ENCODE data around the gene RPTOR.

Gene RPTOR

GRCh38 chr17:80855196-80855947 is 310.7 kb downstream of the RPTOR start:
- no peak for DNase-seq

- DNase-seq: peak; percentile 82
Measured at GRCh38 chr17:80855948-80856862, 311.6 kb downstream of the RPTOR start.

- no peak for DNase-seq
Measured at GRCh38 chr17:80856863-80857755, 312.5 kb downstream of the RPTOR start.

- no peak for DNase-seq
Measured at GRCh38 chr17:80857756-80858171, 313.1 kb downstream of the RPTOR start.

- DNase-seq: no peak
Measured at GRCh38 chr17:80858301-80859001, 313.8 kb downstream of the RPTOR start.

DNA sequence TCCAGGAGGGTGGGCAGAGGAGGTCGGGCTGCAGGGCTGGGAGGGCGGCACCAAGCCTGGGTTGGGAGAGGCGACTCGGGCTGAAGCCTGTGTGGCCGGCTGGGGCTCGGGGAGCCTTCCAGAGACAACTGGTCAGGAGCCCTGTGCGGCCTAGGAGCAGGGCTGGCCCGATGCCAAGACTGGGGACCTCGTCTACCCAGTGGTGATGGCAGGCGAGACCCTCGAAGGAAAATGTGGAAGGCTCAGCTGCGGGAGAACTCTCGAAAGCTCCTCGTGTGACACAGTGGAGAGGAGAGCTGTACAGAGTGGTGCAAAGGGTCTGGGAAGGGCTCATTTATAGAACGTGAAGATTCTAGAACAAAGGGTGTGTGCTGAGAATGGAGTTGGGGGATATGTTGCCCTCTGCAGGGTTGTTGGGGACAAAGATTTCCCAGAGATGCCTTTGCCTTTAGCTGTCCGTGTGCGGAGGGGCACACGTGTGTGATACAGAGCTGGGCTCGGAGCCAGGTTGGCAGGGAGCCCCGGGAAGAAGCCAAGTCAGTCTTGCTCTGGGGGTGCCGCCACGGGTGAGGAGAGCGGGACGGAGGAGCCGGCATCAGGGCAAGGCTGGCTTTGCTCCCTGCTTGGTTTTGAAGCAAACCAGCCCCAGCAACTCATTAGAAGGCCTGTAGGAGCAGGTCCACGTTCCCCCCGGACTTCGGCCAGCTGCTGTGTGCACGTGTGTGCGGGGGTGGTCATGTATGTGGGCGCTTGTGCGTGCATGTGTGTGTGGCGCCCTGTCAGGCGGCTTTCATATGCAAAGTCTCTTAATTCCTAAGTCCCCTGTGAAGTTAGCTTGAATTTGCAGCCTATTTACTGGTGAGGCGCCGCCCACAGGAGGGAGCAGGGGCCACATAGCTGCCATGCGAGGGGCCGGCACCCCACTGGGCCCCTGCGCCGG is 314.6 kb downstream of the RPTOR start:
- DNase-seq: no peak

GRCh38 chr17:80860101-80860671 is 315.5 kb downstream of the RPTOR start:
- no peak for DNase-seq

DNA sequence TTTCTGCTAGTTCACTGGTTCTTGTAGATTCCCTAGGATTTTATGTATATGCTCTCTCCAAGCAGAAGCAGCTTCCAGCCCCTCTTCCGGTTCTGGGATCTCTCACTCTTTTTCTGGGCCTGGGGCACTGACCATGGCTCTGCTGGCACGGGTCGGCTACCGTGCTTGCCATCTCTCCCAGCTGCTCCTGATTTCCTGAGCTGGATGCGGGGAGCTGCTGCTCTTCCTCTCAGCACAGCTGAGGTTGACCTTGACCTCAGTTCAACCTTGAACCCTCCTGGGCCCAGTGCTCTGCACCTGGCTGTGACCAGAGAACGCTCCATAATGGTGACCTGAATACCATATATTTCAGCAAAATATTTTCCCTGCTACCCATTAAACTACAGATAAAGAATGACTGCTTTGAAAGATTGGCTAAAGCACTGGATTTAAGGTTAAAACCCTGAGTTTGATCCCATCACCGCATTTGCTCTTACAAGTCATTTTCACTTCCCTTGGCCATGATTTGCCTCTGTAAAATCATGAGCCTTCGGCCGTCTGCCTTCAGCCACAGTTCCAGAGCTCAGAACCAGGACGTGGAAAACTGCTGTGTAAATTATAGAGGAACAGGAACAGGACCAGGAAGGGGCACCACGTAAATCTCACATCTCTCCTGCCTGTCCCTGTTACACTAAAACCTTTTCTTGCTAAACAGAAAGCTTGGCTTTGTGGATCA is 316.2 kb downstream of the RPTOR start:
- DNase-seq: no peak

- no peak for DNase-seq
Measured at GRCh38 chr17:80861418-80861815, 316.8 kb downstream of the RPTOR start.

DNA sequence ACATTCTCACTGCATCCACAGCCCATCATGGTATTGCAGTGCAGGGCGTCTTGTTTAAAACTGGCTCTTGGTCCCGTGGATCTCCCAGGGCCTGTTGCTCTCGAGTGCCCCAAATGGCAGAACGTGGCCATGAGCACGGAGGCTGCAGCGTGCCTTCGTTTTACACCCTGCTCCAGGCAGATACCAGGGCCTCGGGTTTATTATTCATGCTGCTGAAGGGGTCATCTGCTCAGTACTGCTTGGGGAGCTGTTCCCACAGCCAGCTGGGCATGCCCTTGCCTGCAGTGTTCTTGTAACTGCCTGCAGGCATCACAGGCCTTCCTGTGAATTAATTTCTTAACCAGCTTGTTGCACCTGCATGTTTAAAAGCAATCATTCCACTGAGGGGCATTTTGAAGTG is 317.3 kb downstream of the RPTOR start:
- no peak for DNase-seq

GRCh38 chr17:80862481-80862961 is 317.9 kb downstream of the RPTOR start:
- no peak for DNase-seq

- no peak for DNase-seq
Measured at GRCh38 chr17:80862978-80863377, 318.3 kb downstream of the RPTOR start.

- DNase-seq: no peak
Measured at GRCh38 chr17:80863626-80864025, 319.0 kb downstream of the RPTOR start.

DNA sequence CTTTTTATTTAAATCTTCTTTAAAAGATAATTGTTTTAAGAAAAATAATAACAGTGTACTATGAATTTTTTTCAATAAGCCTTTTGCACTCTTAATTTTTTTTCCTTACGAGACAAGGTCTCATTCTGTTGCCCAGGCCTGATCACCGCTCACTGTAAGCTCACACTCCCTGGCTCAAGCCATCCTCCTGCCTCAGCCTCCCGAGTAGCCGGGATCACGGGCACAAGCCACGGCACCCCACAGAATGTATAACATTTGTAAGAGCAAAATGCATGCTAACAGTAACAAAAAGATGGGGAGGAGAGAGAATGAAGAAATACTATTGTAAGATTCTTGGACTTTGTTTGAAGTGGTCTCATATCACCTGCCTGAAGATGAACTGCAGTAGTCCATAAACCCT is 320.1 kb downstream of the RPTOR start:
- DNase-seq: no peak

GRCh38 chr17:80866050-80866793 is 321.6 kb downstream of the RPTOR start:
- DNase-seq: no peak

- no peak for DNase-seq
Measured at GRCh38 chr17:80868022-80868609, 323.5 kb downstream of the RPTOR start.

GRCh38 chr17:80869481-80870145 is 325.0 kb downstream of the RPTOR start:
- no peak for DNase-seq

DNA sequence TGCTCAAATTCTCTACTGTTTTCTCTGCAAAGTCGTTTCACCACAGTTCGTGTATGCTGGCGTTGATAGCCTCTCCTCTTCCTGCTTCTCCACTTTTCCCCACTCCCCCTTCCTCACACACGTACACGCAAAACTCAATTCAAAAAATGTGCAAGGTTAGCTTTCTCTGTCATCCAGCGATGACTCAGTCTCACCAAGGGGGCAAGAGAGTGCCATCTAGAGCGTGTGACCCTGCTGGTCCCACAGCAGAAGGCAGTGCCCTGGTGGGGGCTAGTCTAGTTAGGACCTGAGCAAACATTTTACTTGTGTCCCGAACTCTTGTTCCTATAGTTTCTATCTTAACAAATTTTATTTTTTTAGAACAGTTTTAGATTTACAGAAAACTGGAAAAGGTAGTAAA is 325.8 kb downstream of the RPTOR start:
- no peak for DNase-seq
